NCI-H2196 treated with DMSO at 0.1 percent for 48 hours (cell line): Measurements from ENCODE around the gene MCM9.

Experiments
- DNase-seq: peaks from one replicate; lab custom pipeline; 2025; ENCODE audit not compliant: unreplicated experiment; lab: John Stamatoyannopoulos, UW

Gene MCM9

DNA sequence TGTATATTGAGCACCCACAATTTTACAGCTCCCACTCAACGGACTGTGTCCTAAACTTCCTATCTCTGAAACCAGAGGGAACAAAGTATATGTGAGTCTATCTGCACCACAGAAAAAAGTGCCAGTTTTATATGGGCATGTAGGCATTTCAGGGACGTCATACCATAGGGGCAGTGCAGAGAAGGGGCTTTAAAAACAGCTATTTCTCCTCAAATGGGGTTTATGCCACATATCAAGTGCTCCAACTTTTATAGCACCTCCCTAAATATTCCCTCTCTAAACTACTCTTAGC, 69.9 kb downstream of the MCM9 start:
- no peak for DNase-seq

DNA sequence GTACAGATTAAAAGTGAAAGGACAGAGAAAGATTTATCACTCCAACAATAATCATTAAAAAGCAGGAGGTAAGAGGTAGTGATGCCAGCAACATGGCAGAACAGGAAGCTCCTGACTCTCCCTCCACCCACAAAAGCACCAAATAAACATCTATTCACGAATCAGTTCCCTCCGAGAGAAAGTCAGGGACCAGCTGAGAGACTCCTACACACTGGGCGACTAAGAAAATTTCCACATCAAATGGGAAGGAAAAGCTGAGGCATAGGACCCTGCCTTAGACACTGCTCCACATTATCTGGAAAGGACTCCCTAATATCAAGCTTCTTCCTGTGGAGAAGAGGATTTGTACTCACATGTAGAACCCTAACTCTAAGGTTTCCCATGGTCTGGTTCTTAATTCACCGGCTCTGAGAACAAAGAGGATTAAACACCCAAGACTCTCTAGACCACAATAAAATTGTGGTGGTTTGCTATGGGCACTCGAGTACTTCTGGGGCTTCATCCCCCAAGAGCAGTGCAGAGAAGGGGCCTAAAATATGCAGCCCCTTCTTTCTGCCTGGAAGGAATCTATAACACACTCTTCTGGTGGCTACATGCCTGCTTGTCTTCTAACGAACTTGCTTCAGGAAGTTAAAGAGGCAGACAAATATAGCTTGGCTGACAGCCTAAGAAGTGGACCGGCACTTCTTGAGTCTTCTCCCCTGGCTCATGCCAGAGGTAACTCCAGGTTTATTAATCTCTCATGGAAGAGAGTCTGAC, 70.4 kb downstream of the MCM9 start:
- no peak for DNase-seq

- no peak for DNase-seq
Measured at GRCh38 chr6:118862443-118862842, 72.5 kb downstream of the MCM9 start.

- no peak for DNase-seq
Measured at GRCh38 chr6:118860880-118861279, 74.1 kb downstream of the MCM9 start.

- DNase-seq: no peak
Measured at GRCh38 chr6:118860363-118860762, 74.6 kb downstream of the MCM9 start.

DNA sequence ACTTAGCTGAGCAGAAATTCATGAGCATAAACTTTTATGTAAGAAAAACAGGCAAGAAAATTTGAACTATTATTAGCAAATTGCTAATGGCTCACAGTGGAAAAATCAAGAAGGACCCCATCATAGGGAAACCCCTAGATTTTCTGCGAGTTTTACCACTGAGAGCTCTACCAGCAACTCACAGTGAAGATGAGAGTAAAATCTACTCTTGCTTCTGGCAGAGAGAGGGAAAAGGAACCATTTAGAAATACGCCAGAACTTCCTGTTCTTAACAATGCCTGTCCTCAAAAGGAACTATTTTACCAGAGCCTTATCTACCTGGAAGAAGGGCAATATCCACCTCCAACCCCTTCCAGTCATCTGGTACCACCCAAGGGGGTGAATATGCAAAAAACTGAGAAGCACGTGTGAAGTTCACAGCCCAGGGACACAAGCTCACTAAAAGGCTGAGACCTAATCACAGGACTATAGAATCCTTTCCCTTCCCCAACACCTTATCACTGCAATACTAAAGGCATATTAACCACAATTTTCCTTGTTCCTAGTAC, 75.4 kb downstream of the MCM9 start:
- DNase-seq: no peak

DNA sequence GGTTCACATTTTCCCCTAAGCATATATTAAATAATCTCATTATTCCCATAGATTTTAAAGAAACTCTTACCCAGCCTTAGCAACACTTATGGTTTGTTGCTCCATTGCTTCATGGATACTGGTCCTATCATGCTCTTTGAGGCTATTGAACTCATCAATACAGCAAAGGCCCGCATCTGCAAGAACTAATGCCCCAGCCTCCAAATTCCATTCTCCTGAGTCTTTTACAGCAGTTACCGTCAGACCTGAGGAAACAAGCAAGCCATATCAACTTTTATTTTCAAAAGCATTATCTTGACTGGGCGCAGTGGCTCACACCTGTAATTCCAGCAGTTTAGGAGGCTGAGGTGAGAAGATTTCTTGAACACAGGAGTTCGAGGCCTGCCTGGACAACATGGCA, 78.7 kb downstream of the MCM9 start:
- DNase-seq: no peak

- DNase-seq: no peak
Measured at GRCh38 chr6:118853408-118853807, 81.6 kb downstream of the MCM9 start.

DNA sequence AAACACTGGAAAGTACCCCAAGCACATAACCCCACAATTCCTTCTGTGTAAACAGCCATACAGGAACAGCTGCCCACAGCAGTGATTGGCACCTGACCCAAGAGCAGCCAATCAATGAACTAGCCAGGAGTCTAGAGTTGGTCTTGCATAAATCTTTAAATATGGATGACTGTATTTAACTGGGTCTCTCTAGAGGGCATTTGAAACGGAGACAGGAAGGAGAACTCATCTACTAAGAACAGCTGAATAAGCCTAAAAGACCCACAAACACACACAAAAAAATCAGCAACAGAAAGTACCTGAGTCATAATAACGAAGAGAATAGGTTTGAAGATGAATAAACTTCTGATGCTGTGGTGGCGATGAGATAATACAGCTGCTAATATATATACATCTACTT, 90.0 kb downstream of the MCM9 start:
- DNase-seq: no peak

DNA sequence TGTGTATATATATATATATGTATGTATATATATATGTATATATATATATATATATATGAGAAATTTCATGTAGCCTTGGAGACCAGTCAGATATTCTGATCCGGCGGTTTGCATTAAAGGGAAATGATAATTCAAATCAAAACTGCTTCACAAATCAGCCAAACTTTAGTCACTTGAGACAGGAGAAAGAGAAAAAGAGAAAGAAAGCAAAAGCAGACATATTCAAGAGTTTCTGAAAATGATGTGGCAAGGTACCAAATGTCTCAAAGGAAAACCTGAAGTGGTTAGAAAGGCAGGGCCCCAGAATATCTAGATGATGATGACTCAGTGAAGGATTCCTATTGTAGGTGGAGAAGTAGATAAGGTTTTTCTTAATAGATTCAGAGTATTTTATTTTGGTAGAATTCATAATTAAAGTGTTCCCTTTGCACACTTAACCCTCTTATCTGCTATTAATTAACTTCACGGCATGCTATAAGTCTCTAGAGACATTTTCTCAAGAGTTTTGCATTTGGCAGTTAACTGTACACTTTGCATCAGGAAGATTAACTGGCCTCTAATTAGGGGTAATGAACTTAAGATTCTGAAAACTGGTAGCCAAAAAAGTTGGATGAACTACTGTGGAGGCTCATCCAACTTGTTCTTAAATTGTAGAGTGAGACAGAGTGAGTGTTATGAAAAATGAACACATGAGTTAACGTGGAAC, 91.1 kb downstream of the MCM9 start:
- no peak for DNase-seq

GRCh38 chr6:118830691-118831090, 104.3 kb downstream of the MCM9 start:
- no peak for DNase-seq

DNA sequence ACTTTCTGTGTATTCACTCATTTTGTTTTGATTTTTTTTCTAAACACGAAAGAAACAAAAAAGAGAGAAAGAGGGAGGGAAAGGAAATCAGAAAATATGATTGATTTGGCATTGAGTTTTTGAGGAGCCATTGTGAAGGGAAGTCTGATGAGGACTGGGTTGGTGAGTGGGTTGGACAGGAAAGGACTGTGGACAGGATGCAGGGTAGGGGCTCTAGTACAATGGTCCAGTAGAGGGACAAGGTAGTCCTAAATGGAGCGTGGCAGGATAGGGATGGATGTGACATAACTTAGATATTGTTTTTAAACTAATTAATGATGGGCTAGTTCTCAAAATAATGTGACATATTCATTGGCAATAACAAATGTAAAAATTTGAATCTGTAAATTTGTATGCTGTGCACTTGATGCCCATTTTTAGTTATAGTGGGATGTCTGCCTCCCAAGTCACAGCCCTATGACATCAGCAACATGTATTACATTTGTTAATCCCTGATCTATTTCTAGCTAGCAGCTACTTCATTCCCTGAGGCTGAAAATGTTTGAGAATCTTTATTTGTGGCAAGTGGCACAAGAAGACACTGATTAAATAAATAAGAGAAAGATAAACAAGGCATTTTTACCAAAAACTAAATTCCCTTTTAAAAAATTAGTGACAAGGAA, 105.0 kb downstream of the MCM9 start:
- no peak for DNase-seq

- no peak for DNase-seq
Measured at GRCh38 chr6:118826096-118826495, 108.9 kb downstream of the MCM9 start.

GRCh38 chr6:118825661-118826060, 109.3 kb downstream of the MCM9 start:
- DNase-seq: no peak

- no peak for DNase-seq
Measured at GRCh38 chr6:118815495-118815894, 119.5 kb downstream of the MCM9 start.

GRCh38 chr6:118813775-118814174, 121.2 kb downstream of the MCM9 start:
- no peak for DNase-seq

- DNase-seq: no peak
Measured at GRCh38 chr6:118812970-118813369, 122.0 kb downstream of the MCM9 start.

GRCh38 chr6:118810420-118811027, 124.4 kb downstream of the MCM9 start:
- DNase-seq: no peak

DNA sequence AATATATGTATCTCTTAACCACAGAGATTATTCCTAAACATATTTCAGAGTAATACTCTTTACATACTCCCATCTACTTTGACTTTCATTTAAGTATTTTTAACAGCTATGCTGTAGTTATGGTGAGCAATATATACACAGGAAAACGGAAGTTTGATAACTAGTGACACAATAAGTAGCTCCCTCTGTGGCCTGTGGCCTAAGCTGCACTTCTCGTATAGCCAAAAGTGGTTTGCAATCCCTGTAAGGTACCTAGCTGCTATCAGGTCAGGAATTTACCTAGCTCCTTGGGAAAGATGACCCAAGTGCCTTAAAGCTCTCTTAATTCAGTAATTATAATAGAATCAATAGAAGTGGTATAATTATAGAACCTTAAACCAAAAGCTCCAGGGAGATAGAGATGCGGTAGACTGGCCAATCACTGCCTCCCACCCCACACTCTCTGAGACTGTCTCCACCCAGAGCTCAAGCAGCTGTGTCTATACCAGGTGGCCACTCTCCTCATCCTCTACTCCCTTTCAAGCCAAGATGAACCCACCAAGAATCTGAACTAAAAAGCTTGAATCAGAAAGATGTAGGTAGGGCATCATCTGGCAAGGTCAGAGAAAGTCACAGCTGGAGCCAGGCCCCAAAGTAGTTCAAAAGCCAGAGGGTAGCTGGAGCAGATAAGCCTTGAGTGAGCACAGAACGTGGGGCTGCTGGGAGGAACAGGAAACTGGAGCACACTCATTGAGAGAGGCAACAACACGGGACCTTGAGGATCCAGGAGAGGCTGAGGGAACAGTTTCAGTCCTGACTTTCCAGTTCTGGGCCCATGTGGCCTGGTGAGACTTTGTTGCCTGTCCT, 125.9 kb downstream of the MCM9 start:
- DNase-seq: no peak

GRCh38 chr6:118804091-118804490, 130.9 kb downstream of the MCM9 start:
- DNase-seq: no peak

GRCh38 chr6:118801257-118801656, 133.7 kb downstream of the MCM9 start:
- DNase-seq: no peak
